ENCODE data around the gene EML1. TPM values are rescaled to one million over a fixed set of nuclear protein-coding genes. Genes with fewer than 3 reads are reported as not detected.

Gene EML1
- total and polyA plus RNA-seq, 2 of the 13 experiments (the other 11 are each of a cell fraction or from before 2014, with no cell fraction given) = 0.59 to 1.7 TPM

DNA sequence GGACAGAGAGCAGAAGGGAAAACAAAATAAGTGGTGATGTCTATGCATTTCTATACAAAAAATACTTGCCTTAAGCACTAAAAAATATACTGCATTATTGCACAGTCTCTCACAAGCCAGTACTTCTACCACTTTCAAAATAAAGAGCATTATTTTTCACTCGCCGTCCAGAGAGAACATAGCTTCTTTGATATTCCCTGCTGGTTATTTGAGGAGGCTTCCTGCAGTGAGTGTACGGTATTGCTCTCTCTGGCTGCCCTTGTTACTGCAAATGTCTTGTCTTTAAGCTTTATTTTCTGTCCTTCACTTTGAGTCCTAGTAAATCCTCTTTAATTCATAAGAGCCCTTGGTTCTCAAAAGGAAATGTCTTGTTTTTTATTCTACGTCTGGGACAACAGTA is 81.1 kb downstream of the EML1 start (continued):
- TF ChIP-seq, protein P1, sequence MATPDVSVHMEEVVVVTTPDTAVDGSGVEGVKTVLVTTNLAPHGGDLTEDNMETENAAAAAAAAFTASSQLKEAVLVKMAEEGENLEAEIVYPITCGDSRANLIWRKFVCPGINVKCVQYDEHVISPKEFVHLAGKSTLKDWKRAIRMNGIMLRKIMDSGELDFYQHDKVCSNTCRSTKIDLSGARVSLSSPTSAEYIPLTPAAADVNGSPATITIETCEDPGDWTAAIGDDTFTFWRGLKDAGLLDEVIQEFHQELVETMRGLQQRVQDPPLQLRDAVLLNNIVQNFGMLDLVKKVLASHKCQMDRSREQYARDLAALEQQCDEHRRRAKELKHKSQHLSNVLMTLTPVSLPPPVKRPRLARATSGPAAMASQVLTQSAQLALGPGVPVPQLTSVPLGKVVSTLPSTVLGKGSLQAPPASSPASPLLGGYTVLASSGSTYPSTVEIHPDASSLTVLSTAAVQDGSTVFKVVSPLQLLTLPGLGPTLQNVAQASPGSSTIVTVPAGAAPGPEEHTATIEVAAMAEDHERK (CRISPR knock-in tag; IDR thresholded peaks at IDR 0.05; ENCODE audit: low read depth) = no peak
- no peak for TF ChIP-seq SP140L (CRISPR knock-in tag; IDR thresholded peaks at IDR 0.05; ENCODE audit: borderline replicate concordance)

DNA sequence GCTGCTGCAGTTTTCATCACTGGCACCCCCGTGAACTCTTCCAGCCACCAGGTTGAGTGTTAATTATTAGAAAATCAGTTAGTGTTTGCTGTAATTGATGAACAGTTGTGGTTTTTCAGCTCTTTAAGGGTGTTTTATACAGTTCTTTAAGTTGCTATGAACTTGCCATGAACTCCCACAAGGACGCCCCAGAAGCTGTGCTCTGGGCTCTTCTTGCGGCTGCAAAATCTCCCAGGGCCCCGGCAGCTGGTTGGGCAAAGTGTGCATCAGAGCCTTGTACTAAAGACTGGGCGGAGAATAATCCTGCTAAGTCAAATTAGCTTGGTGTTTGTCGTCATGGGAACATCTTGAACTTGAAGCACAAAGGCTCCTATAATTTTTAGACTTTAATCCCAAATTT is 82.2 kb downstream of the EML1 start:
- POLR2A ChIA-PET = no interaction called here
- DNase-seq (ENCODE audit: low spot score) (no peak), ATAC-seq (no peak), FAIRE-seq (no peak)
- H3K9ac ChIP-seq (ENCODE audit: insufficient read depth, low read depth, low read length) = no peak overlapping the region
- H3K4me3 ChIP-seq (replicated peaks in 1 of 3; ENCODE audit: insufficient read depth in 1 of 3, low read depth in 2 of 3, low read length in 3 of 3) = no peak overlapping the region
- CTCF ChIA-PET (ENCODE audit: low intra/inter-chr PET ratio, low total read pairs) = no interaction called here
- H3K27me3 ChIP-seq (ENCODE audit: control insufficient read depth in 1 of 2, insufficient read depth in 2 of 2, low read length in 2 of 2) = no peaks in the 10 kb centered on the region
- no peak overlapping the region for H2AFZ ChIP-seq (ENCODE audit: low read length)
- no peak overlapping the region for H3K4me2 ChIP-seq (ENCODE audit: low read depth, low read length)
- no peaks in the 10 kb centered on the region for H4K20me1 ChIP-seq (ENCODE audit: insufficient read depth, low read length)
- no peaks in the 10 kb centered on the region for H3K36me3 ChIP-seq (replicated peaks in 1 of 2; ENCODE audit: control insufficient read depth in 1 of 2, insufficient read depth in 2 of 2, low read length in 2 of 2)
- intact Hi-C loops (cut with micrococcal nuclease; ENCODE audit: unreplicated experiment) = no loop called here
- BruUV-seq (replicated peaks) = no TSS peak
- 66% methylated on average over 6 of the region's 6 CpGs for WGBS (ENCODE audit: low lambda C conversion rate)
- H3K79me2 ChIP-seq (ENCODE audit: insufficient read depth, low read length) = no peaks in the 10 kb centered on the region
- no peak overlapping the region for H3K27ac ChIP-seq (ENCODE audit: extremely low read length, insufficient read depth, low read length)
- H3K9me3 ChIP-seq (ENCODE audit: low read length) = no peaks in the 10 kb centered on the region
- TF ChIP-seq REPIN1 (CRISPR knock-in tag; IDR thresholded peaks at IDR 0.05; ENCODE audit: borderline replicate concordance, low read depth) = no peak
- no peaks in the 10 kb centered on the region for H3K4me1 ChIP-seq (ENCODE audit: insufficient read depth, low read length)
- in situ Hi-C loops (cut with HindIII; ENCODE audit: extremely low pct_ligation_motif_present, low pct_unique_long_range_greater_than_20kb) = no loop called here

DNA sequence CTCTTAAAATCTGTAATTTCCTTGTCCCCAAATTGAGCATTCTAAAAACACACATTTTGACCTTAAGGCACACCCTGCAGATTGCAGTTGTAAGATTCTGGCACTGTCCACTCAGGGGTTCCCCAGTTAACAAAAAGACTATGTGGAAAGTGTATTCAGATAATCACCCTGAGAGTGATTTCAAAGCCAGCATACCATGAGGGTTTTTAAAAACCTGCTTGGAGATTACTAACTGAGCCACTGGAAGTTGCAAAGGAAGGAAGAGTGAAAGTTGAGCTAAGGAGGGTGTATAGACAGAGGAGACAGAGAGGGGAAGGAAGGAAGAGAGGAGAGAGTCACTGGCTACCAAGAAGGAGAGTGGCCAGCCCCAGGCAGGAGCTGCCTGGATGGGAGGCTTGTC is 82.6 kb downstream of the EML1 start:
- FAIRE-seq = no peak
- DNase-seq (ENCODE audit: low spot score) = no peak
- POLR2A ChIA-PET = no interaction called here
- Histone ChIP-seq H3K79me2 (ENCODE audit: insufficient read depth, low read length) (no peaks in the 10 kb centered on the region), H3K36me3 (replicated peaks in 1 of 2; ENCODE audit: control insufficient read depth in 1 of 2, insufficient read depth in 2 of 2, low read length in 2 of 2) (no peaks in the 10 kb centered on the region), H3K27ac (ENCODE audit: extremely low read length, insufficient read depth, low read length) (no peak overlapping the region), H4K20me1 (ENCODE audit: insufficient read depth, low read length) (no peaks in the 10 kb centered on the region), H3K4me3 (replicated peaks in 1 of 3; ENCODE audit: insufficient read depth in 1 of 3, low read depth in 2 of 3, low read length in 3 of 3) (no peak overlapping the region), H3K4me1 (ENCODE audit: insufficient read depth, low read length) (no peaks in the 10 kb centered on the region), H3K9ac (ENCODE audit: insufficient read depth, low read depth, low read length) (no peak overlapping the region), H3K27me3 (ENCODE audit: control insufficient read depth in 1 of 2, insufficient read depth in 2 of 2, low read length in 2 of 2) (no peaks in the 10 kb centered on the region), H2AFZ (ENCODE audit: low read length) (no peak overlapping the region), H3K4me2 (ENCODE audit: low read depth, low read length) (no peak overlapping the region), H3K9me3 (ENCODE audit: low read length) (no peaks in the 10 kb centered on the region)
- intact Hi-C loops (cut with micrococcal nuclease; ENCODE audit: unreplicated experiment) = no loop called here
- in situ Hi-C loops (cut with HindIII; ENCODE audit: extremely low pct_ligation_motif_present, low pct_unique_long_range_greater_than_20kb) = no loop called here
- CTCF ChIA-PET (ENCODE audit: low intra/inter-chr PET ratio, low total read pairs) = no interaction called here
- BruUV-seq (replicated peaks) = no TSS peak
- no peak for ATAC-seq
- no peak for TF ChIP-seq ZNF205 (CRISPR knock-in tag; IDR thresholded peaks at IDR 0.05)
- TF ChIP-seq ZNF484 (CRISPR knock-in tag; IDR thresholded peaks at IDR 0.05; ENCODE audit: borderline replicate concordance, low read depth) = no peak
- no peak for TF ChIP-seq TAF15 (IDR thresholded peaks at IDR 0.05; ENCODE audit: low read depth, low read length, poor library complexity, severe bottlenecking)
- TF ChIP-seq, protein P2, sequence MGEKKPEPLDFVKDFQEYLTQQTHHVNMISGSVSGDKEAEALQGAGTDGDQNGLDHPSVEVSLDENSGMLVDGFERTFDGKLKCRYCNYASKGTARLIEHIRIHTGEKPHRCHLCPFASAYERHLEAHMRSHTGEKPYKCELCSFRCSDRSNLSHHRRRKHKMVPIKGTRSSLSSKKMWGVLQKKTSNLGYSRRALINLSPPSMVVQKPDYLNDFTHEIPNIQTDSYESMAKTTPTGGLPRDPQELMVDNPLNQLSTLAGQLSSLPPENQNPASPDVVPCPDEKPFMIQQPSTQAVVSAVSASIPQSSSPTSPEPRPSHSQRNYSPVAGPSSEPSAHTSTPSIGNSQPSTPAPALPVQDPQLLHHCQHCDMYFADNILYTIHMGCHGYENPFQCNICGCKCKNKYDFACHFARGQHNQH (CRISPR knock-in tag; IDR thresholded peaks at IDR 0.05) = no peak
- TF ChIP-seq, protein P3, sequence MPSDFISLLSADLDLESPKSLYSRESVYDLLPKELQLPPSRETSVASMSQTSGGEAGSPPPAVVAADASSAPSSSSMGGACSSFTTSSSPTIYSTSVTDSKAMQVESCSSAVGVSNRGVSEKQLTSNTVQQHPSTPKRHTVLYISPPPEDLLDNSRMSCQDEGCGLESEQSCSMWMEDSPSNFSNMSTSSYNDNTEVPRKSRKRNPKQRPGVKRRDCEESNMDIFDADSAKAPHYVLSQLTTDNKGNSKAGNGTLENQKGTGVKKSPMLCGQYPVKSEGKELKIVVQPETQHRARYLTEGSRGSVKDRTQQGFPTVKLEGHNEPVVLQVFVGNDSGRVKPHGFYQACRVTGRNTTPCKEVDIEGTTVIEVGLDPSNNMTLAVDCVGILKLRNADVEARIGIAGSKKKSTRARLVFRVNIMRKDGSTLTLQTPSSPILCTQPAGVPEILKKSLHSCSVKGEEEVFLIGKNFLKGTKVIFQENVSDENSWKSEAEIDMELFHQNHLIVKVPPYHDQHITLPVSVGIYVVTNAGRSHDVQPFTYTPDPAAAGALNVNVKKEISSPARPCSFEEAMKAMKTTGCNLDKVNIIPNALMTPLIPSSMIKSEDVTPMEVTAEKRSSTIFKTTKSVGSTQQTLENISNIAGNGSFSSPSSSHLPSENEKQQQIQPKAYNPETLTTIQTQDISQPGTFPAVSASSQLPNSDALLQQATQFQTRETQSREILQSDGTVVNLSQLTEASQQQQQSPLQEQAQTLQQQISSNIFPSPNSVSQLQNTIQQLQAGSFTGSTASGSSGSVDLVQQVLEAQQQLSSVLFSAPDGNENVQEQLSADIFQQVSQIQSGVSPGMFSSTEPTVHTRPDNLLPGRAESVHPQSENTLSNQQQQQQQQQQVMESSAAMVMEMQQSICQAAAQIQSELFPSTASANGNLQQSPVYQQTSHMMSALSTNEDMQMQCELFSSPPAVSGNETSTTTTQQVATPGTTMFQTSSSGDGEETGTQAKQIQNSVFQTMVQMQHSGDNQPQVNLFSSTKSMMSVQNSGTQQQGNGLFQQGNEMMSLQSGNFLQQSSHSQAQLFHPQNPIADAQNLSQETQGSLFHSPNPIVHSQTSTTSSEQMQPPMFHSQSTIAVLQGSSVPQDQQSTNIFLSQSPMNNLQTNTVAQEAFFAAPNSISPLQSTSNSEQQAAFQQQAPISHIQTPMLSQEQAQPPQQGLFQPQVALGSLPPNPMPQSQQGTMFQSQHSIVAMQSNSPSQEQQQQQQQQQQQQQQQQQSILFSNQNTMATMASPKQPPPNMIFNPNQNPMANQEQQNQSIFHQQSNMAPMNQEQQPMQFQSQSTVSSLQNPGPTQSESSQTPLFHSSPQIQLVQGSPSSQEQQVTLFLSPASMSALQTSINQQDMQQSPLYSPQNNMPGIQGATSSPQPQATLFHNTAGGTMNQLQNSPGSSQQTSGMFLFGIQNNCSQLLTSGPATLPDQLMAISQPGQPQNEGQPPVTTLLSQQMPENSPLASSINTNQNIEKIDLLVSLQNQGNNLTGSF (CRISPR knock-in tag; IDR thresholded peaks at IDR 0.05) = no peak
- TF ChIP-seq HMGA1 (CRISPR knock-in tag; conservative IDR thresholded peaks at IDR 0.05) = no peak
